ENCODE measurements around the gene STEAP1B.

GRCh38 chr7:22402250-22402649, 97.7 kb downstream of the STEAP1B start:
- no peak for TF ChIP-seq CTCF (conservative IDR thresholded peaks at IDR 0.05 in 1 of 2, IDR thresholded peaks at IDR 0.05 in 1 of 2; ENCODE audit: extremely low read depth in 1 of 2, insufficient read depth in 1 of 2, low read depth in 1 of 2, low read length in 2 of 2)
- no peak for TF ChIP-seq EZH2 (IDR thresholded peaks at IDR 0.05; ENCODE audit: borderline replicate concordance, low read length)
